ENCODE data around the gene LILRA6.

- TF ChIP-seq CTCF (IDR thresholded peaks at IDR 0.05 in 4 of 5, conservative IDR thresholded peaks at IDR 0.05 in 1 of 5) = no peak
- no peak for TF ChIP-seq POLR2A (IDR thresholded peaks at IDR 0.05)
Observed at GRCh38 chr19:54262470-54262869, 19.9 kb upstream of the LILRA6 start.
